IPS-20b (cell line): Measurements from ENCODE around the gene TLE3.

Source experiments
- H3K27ac ChIP-seq: one replicate; pipeline ENCODE4 v1.5.1; 2013; ENCODE audit warnings: low read length
- H3K27me3 ChIP-seq: 2 replicates; pipeline ENCODE4 v1.6.1; 2013; ENCODE audit warnings: mild to moderate bottlenecking, low read length, inconsistent platforms; ENCODE audit not compliant: insufficient read depth
- H3K36me3 ChIP-seq: 2 replicates; pipeline ENCODE4 v1.6.1; 2013; ENCODE audit warnings: low read depth, mild to moderate bottlenecking, inconsistent platforms, low read length, moderate library complexity; ENCODE audit not compliant: insufficient read depth
- H3K4me1 ChIP-seq: 2 replicates; pipeline ENCODE4 v1.6.1; 2013; ENCODE audit warnings: mild to moderate bottlenecking, control low read depth, inconsistent platforms, low read length, moderate library complexity; ENCODE audit not compliant: insufficient read depth
- H3K4me3 ChIP-seq: 2 replicates; pipeline ENCODE4 v1.5.1; 2013; ENCODE audit warnings: mild to moderate bottlenecking, low read length, inconsistent platforms
- H3K9ac ChIP-seq: 2 replicates; pipeline ENCODE4 v1.6.1; 2013; ENCODE audit warnings: low read depth, mild to moderate bottlenecking, inconsistent platforms, low read length, moderate library complexity
- H3K9me3 ChIP-seq: 2 replicates; pipeline ENCODE4 v1.6.1; 2013; ENCODE audit warnings: mild to moderate bottlenecking, low read depth, low read length, inconsistent platforms; ENCODE audit not compliant: insufficient read depth

Gene TLE3

DNA sequence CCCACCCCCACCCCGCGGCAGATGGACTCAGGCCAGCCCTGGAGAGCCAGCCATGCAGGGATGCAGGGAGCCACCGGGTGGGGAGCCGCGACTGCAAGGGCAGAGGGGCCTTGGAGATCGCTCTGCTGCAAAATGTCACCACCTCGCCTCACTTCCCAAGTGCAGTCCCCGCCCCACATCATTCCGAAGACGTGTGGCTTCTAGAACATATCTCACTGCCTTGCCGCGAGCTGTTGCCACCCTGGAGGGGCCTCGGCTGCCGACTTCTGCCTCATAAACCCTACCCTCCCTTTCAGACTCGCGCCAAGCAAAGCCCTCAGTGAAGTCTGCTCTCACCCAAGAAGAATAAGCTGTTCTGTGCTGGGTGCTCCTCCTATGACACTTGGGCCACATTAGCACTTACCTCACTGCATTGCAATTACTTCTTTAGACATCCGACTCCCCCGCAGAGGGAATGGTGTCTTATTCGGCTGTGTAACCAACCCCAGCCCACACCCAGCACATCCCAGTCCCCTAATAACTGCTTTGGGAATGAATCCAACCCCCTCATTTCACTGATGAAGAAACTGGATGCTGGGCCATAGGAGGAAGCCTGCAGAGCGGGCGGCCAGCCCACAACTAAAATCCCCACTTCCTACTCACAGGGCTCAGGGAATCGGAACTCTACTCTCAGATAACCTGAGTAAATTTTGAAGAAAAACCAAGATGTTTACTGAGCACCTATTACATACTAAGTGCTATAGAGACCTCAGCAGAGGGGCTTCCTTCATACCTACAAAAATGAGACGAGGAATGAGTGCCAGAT is 8.6 kb downstream of the TLE3 start:
- Histone ChIP-seq H3K9ac (no peak overlapping the region), H3K27me3 (peaks cover 12% of the 10 kb centered on the region; the same call in 1 of the 2 replicates), H3K4me1 (peaks cover 65% of the 10 kb centered on the region), H3K4me3 (no peak overlapping the region), H3K27ac (no peak overlapping the region), H3K36me3 (peaks cover 87% of the 10 kb centered on the region), H3K9me3 (no peaks in the 10 kb centered on the region)

DNA sequence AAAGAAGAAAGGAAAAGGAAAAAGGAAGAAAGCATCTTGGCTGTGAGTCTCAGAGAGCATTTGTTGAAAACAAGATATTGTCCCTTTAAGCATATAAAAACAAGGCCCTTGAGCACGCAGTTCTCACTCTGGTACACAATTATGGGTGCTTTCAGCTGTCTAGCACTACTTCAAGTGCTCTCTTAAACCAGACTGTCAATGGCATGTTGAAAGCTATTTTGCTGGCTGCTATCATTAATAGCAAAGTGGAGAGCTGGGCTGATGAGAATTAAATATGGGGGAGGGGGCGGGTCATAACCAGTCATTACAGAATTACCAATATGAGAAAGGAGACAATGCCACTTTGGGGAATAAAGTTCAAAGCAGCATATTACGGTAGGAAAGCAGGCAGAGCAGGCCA is 9.3 kb downstream of the TLE3 start:
- H3K9me3 ChIP-seq: no peaks in the 10 kb centered on the region
- H3K9ac ChIP-seq: no peak overlapping the region
- no peak overlapping the region for H3K27ac ChIP-seq
- H3K4me3 ChIP-seq: no peak overlapping the region
- H3K27me3 ChIP-seq: peaks cover 10% of the 10 kb centered on the region; the same call in 1 of the 2 replicates
- H3K36me3 ChIP-seq: peaks cover 89% of the 10 kb centered on the region
- peaks cover 66% of the 10 kb centered on the region for H3K4me1 ChIP-seq

- Histone ChIP-seq H3K9me3 (no peaks in the 10 kb centered on the region), H3K4me1 (peaks cover 64% of the 10 kb centered on the region), H3K9ac (no peak overlapping the region), H3K36me3 (peaks cover 85% of the 10 kb centered on the region), H3K4me3 (no peak overlapping the region), H3K27ac (no peak overlapping the region), H3K27me3 (peaks cover 9% of the 10 kb centered on the region; the same call in 1 of the 2 replicates)
Measured at GRCh38 chr15:70087708-70088352, 9.9 kb downstream of the TLE3 start.

DNA sequence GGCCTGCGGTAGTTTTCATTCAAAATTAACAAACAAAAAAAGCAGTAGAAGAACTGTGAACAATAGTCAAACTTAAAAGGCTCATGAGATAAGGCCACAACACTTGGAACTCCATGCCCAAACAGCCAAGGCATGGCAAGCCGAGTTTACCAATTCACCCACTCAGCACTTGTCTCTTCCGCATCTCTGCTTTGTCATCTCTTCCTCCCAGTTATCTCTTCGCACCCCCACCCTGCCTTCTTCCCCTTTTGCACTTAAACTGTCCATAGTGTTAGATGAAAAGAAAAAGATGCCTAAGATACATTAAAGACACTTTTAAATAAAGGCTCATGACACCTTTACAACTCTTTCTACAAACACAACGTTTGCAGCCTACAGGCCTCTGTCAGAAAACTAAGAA is 11.1 kb downstream of the TLE3 start:
- H3K9ac ChIP-seq: no peak overlapping the region
- H3K4me3 ChIP-seq: no peak overlapping the region
- peaks cover 64% of the 10 kb centered on the region for H3K4me1 ChIP-seq
- H3K9me3 ChIP-seq: no peaks in the 10 kb centered on the region
- peaks cover 85% of the 10 kb centered on the region for H3K36me3 ChIP-seq
- no peak overlapping the region for H3K27ac ChIP-seq
- H3K27me3 ChIP-seq: no peaks in the 10 kb centered on the region; the same call in 1 of the 2 replicates

DNA sequence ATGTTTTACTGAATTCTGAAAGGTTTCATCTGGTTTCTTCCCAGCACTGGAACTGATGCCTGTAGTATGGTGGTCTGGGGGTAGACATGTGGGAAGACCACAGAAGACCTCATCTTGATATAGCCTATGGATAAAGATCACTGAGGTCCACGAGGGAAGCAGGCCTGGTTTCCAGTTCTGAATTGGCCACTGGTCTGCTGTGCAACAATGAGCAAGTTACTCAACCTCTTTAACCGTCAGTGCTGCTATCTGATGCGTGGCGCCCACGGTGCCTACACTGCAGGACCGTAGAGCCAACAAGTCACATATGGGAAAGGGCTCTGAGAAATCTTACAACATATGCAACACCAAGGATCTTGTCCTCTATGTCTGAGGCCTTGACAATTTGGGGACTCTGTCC is 13.3 kb downstream of the TLE3 start:
- no peak overlapping the region for H3K27ac ChIP-seq
- peaks cover 53% of the 10 kb centered on the region for H3K4me1 ChIP-seq
- no peaks in the 10 kb centered on the region; the same call in 1 of the 2 replicates for H3K27me3 ChIP-seq
- no peak overlapping the region for H3K4me3 ChIP-seq
- peaks cover 84% of the 10 kb centered on the region for H3K36me3 ChIP-seq
- no peak overlapping the region for H3K9ac ChIP-seq
- H3K9me3 ChIP-seq: no peaks in the 10 kb centered on the region

DNA sequence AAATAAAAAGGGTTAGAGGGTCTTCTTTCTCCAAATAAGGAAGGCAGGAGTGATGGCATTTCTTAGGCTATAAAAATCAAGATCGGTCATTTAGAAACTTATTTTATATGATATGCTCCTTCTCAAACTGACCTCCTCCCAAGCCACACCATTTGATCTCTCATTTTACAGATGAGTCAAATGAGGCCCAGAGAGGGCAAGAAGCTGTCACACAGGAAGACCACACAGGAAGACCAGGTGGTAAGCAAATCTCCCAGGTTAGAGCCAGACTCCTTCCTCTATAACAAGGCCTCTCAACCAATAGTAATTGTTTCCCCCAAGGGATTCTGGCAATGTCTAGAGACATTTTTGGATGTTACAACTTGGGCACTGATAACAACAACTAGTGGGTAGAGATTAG is 13.8 kb downstream of the TLE3 start:
- Histone ChIP-seq H3K4me1 (peaks cover 48% of the 10 kb centered on the region), H3K36me3 (peaks cover 82% of the 10 kb centered on the region), H3K9me3 (no peaks in the 10 kb centered on the region), H3K27me3 (no peaks in the 10 kb centered on the region), H3K9ac (no peak overlapping the region; the same call in 1 of the 2 replicates), H3K4me3 (peak overlapping the region; percentile 45; the same call in 1 of the 2 replicates), H3K27ac (peak overlapping the region; percentile 11)

DNA sequence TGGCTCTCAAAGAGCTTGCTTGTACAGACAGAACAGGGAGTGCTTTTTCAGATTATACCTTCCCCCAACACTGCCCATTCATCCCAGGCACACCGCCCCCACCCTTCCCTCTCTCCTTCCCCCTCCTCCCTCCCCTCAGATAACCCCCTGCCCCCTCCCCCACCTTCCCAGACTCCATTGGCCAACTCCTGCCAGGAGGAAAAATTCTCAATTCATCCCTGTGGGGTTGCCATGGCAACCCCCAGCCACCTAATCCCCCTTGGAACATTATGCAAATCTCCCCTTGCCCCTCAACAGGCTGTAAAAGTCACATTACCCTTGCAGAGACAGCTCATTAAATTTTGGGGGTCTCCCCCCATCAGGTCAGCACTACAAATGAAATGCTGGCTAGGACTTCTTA is 14.3 kb downstream of the TLE3 start:
- peak overlapping the region; percentile 79 for H3K27ac ChIP-seq
- H3K4me3 ChIP-seq: peak overlapping the region; percentile 56; the same call in 1 of the 2 replicates
- H3K9ac ChIP-seq: peak overlapping the region; percentile 64; the same call in 1 of the 2 replicates
- peaks cover 85% of the 10 kb centered on the region for H3K36me3 ChIP-seq
- H3K4me1 ChIP-seq: peaks cover 45% of the 10 kb centered on the region
- H3K27me3 ChIP-seq: no peaks in the 10 kb centered on the region
- H3K9me3 ChIP-seq: no peaks in the 10 kb centered on the region

GRCh38 chr15:70082281-70082900 is 15.3 kb downstream of the TLE3 start:
- Histone ChIP-seq H3K9me3 (no peaks in the 10 kb centered on the region), H3K4me1 (peaks cover 38% of the 10 kb centered on the region), H3K27me3 (no peaks in the 10 kb centered on the region), H3K4me3 (peak overlapping the region; percentile 56; the same call in 1 of the 2 replicates), H3K36me3 (peaks cover 77% of the 10 kb centered on the region), H3K27ac (peak overlapping the region; percentile 79), H3K9ac (peak overlapping the region; percentile 64; the same call in 1 of the 2 replicates)

DNA sequence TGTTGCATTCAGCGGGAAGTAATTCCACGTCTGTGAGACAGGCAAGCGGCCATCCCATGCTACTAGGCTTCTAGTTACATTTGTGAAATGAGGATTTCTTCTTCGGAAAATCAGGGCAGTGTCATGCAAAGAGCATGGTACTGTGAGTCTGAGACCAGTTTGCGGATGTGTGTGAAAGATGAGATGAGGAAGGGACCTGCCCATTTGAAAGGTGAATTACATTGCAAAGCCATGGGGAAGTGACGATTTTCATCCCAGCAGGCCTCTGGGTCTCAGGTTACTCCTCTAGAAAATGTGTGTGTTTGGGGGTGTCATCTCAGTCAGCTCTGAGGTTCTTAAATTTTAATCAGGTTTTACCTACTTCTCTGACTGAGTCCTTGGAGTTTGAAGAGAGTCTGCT is 16.1 kb downstream of the TLE3 start:
- Histone ChIP-seq H3K27ac (peak overlapping the region; percentile 67), H3K27me3 (no peaks in the 10 kb centered on the region), H3K4me3 (peak overlapping the region; percentile 37; the same call in 1 of the 2 replicates), H3K9ac (peak overlapping the region; percentile 64; the same call in 1 of the 2 replicates), H3K36me3 (peaks cover 69% of the 10 kb centered on the region), H3K9me3 (no peaks in the 10 kb centered on the region), H3K4me1 (peaks cover 37% of the 10 kb centered on the region)

GRCh38 chr15:70080347-70080746 is 17.4 kb downstream of the TLE3 start:
- no peak overlapping the region for H3K27ac ChIP-seq
- no peak overlapping the region for H3K9ac ChIP-seq
- no peak overlapping the region for H3K4me3 ChIP-seq
- peaks cover 69% of the 10 kb centered on the region for H3K36me3 ChIP-seq
- H3K9me3 ChIP-seq: no peaks in the 10 kb centered on the region
- no peaks in the 10 kb centered on the region for H3K27me3 ChIP-seq
- peaks cover 37% of the 10 kb centered on the region for H3K4me1 ChIP-seq

DNA sequence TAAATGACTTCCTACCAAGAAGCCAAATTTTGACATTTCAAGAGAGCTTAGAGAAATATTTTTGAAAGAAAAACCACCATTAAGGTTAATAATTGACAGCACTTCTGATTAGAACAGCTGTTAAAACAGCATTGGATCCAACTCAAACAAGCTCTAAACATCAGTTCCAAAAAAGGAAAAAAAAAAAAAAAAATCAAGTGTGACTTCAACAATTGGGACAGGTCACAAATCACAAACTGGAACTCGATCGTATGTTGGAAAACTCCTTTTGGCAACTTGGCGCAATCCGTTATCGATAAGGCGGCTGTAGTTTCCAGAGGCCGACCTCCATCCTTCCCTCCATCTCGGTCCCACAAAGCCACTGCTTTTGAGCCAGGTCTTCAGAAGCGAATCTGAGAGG is 17.8 kb downstream of the TLE3 start:
- H3K4me1 ChIP-seq: peaks cover 37% of the 10 kb centered on the region
- no peak overlapping the region for H3K4me3 ChIP-seq
- H3K36me3 ChIP-seq: peaks cover 69% of the 10 kb centered on the region
- H3K9me3 ChIP-seq: no peaks in the 10 kb centered on the region
- no peak overlapping the region for H3K9ac ChIP-seq
- no peaks in the 10 kb centered on the region for H3K27me3 ChIP-seq
- H3K27ac ChIP-seq: no peak overlapping the region
